Measurements from ENCODE around the gene PLA2G2E. TPM values are rescaled to one million over a fixed set of nuclear protein-coding genes. Genes with fewer than 3 reads are reported as not detected.
"Not testable (repeated sequence)": the region's sequence is repeated elsewhere in the genome, so short reads cannot be mapped to it uniquely, and the experiment has no call there.

The PLA2G2E gene
- total RNA-seq, 3 donors from 2014 or later (not counting 1 experiment from before 2014, with no cell fraction given) = not detected

DNA sequence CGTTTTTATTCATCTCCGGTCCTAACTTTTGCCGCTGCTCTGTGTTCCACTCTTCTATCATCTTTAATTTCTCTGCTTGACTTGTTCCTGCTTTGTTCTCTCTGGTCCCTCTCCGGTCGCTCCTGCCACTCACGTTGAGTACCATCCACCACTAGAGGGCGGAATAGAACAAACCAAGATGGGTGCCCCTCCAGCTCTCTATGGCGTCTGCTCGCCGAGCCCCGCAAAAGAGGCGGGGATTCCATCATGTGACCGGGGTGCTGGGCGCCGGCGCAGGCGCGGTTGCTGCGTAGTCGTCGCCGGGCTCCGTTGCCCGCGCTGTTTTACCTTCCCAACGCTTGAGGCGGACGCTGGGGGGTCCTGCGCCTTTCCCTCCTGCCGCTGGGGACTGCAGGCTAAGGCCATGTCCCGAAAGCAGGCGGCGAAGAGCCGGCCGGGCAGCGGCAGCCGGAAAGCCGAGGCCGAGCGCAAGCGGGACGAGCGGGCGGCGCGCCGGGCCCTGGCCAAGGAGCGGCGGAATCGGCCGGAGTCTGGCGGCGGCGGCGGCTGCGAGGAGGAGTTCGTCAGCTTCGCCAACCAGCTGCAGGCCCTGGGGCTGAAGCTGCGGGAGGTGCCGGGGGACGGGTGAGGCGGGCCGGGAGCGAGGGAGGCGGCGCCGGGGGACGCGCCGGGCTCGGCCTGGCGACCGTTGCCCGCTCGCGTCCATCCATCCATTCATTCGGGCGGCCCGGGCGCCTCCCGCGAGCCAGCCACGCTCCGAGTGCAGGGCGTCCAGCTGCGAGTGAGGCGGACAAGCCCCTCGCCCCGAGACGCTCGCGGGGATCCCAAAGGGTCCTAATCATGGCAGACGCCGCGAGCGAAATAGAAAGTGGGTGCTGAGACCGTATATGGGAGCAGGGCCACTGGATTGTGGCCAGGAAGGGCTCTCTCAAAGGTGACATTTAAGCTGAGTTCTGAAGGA is 41.0 kb downstream of the PLA2G2E start, which contains the start of gene OTUD3:
Gene OTUD3 (plus strand): TSS at position 285 of the 961 bp plus-strand sequence. CDS start 119 bp downstream, at position 404.
- Mint-ChIP-seq H3K4me1 (peaks cover 31 to 40% of the 10 kb centered on the region in 2 donors), H3K36me3 (no peaks in the 10 kb centered on the region), H3K4me3 (peak within 1 kb of the TSS; percentile 85), H3K9me3 (no peaks in the 10 kb centered on the region), H3K27me3 (ENCODE audit: low read depth in 2 of 2) (peaks cover 7 to 8% of the 10 kb centered on the region in 2 donors), H3K27ac (peak within 1 kb of the TSS; percentile 66 to 92)
- Histone ChIP-seq H3K9me3 (ENCODE audit: control insufficient read depth, insufficient read depth, low read length) (no peaks in the 10 kb centered on the region), H3K36me3 (ENCODE audit: control insufficient read depth, insufficient read depth, low read length) (no peaks in the 10 kb centered on the region), H3K27me3 (ENCODE audit: control insufficient read depth, insufficient read depth, low read length) (no peaks in the 10 kb centered on the region), H3K4me1 (ENCODE audit: control insufficient read depth, insufficient read depth, low read length) (peaks cover 10% of the 10 kb centered on the region), H3K4me3 (ENCODE audit: low read length) (peak within 1 kb of the TSS; percentile 76), H3K27ac (ENCODE audit: low read length) (peak within 1 kb of the TSS; percentile 70)
- peak; percentile 94 to 99 (median 97) for ATAC-seq
- WGBS (ENCODE audit: insufficient coverage) = under 1% methylated on average over 97 of the region's 97 CpGs
- intact Hi-C loops (cut with micrococcal nuclease) = no loop called here
- TF ChIP-seq, protein P1, sequence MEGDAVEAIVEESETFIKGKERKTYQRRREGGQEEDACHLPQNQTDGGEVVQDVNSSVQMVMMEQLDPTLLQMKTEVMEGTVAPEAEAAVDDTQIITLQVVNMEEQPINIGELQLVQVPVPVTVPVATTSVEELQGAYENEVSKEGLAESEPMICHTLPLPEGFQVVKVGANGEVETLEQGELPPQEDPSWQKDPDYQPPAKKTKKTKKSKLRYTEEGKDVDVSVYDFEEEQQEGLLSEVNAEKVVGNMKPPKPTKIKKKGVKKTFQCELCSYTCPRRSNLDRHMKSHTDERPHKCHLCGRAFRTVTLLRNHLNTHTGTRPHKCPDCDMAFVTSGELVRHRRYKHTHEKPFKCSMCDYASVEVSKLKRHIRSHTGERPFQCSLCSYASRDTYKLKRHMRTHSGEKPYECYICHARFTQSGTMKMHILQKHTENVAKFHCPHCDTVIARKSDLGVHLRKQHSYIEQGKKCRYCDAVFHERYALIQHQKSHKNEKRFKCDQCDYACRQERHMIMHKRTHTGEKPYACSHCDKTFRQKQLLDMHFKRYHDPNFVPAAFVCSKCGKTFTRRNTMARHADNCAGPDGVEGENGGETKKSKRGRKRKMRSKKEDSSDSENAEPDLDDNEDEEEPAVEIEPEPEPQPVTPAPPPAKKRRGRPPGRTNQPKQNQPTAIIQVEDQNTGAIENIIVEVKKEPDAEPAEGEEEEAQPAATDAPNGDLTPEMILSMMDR (IDR thresholded peaks at IDR 0.05) = peak; percentile 84
- DNase-seq = peak; percentile 93 to 99

DNA sequence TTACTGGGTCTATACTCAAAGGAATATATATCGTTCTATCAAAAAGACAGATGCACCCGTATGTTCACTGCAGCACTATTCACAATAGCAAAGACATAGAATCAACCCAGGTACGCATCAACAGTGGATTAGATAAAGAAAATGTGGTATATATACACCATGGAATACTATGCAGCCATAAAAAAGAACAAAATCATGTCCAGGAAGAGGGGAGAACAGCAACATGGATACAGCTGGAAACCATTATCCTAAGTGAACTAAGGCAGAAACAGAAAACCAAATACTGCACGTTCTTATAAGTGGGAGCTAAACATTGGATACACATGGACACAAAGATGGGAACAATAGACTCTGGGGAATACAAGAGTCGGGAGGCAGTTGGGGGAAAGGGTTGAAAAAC is 42.6 kb downstream of the PLA2G2E start:
- intact Hi-C loops (cut with micrococcal nuclease); H3K4me3 Mint-ChIP-seq; H3K9me3 Mint-ChIP-seq; H3K27ac Mint-ChIP-seq; H3K27ac ChIP-seq (ENCODE audit: low read length); H3K4me3 ChIP-seq (ENCODE audit: low read length); H3K4me1 ChIP-seq (ENCODE audit: control insufficient read depth, insufficient read depth, low read length); ATAC-seq; H3K27me3 ChIP-seq (ENCODE audit: control insufficient read depth, insufficient read depth, low read length); H3K36me3 Mint-ChIP-seq; H3K36me3 ChIP-seq (ENCODE audit: control insufficient read depth, insufficient read depth, low read length); DNase-seq; H3K9me3 ChIP-seq (ENCODE audit: control insufficient read depth, insufficient read depth, low read length): not testable (repeated sequence)
- Mint-ChIP-seq H3K4me1 (peaks cover 29 to 39% of the 10 kb centered on the region in 2 donors), H3K27me3 (ENCODE audit: low read depth in 2 of 2) (peaks cover 14 to 17% of the 10 kb centered on the region in 2 donors)
- WGBS (ENCODE audit: insufficient coverage) = 98% methylated on average over 4 of the region's 5 CpGs

DNA sequence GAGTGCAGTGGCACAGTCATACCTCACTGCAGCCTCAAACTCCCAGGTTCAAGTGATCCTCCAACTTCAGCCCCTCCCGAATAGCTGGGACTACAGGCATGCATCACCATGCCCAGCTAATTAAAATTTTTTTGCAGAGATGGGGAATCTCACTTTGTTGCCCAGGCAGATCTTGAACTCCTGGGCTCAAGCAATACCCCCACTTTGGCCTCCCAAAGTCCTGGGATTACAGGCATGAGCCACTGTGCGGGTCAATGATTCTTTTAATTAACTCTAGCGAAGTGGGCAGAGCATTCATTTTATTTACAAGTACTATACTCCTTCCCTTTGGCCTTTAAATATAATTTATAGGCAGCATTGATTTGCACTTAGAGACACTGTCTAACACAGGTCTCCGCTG is 43.8 kb downstream of the PLA2G2E start:
- H3K27ac Mint-ChIP-seq = no peak overlapping the region
- H3K9me3 Mint-ChIP-seq = no peaks in the 10 kb centered on the region
- peaks cover 17% of the 10 kb centered on the region in 2 donors for H3K27me3 Mint-ChIP-seq (ENCODE audit: low read depth in 2 of 2)
- DNase-seq (no peak), ATAC-seq (no peak)
- no peak overlapping the region for H3K4me3 ChIP-seq (ENCODE audit: low read length)
- H3K27ac ChIP-seq (ENCODE audit: low read length) = no peak overlapping the region
- H3K9me3 ChIP-seq (ENCODE audit: control insufficient read depth, insufficient read depth, low read length) = no peaks in the 10 kb centered on the region
- peaks cover 10% of the 10 kb centered on the region for H3K4me1 ChIP-seq (ENCODE audit: control insufficient read depth, insufficient read depth, low read length)
- 84% methylated on average over 4 of the region's 4 CpGs for WGBS (ENCODE audit: insufficient coverage)
- H3K4me1 Mint-ChIP-seq = peaks cover 23 to 27% of the 10 kb centered on the region in 2 donors
- TF ChIP-seq, protein P1 (IDR thresholded peaks at IDR 0.05) = no peak
- intact Hi-C loops (cut with micrococcal nuclease) = no loop called here
- no peaks in the 10 kb centered on the region for H3K27me3 ChIP-seq (ENCODE audit: control insufficient read depth, insufficient read depth, low read length)
- H3K36me3 Mint-ChIP-seq = no peaks in the 10 kb centered on the region
- no peak overlapping the region for H3K4me3 Mint-ChIP-seq
- no peaks in the 10 kb centered on the region for H3K36me3 ChIP-seq (ENCODE audit: control insufficient read depth, insufficient read depth, low read length)

DNA sequence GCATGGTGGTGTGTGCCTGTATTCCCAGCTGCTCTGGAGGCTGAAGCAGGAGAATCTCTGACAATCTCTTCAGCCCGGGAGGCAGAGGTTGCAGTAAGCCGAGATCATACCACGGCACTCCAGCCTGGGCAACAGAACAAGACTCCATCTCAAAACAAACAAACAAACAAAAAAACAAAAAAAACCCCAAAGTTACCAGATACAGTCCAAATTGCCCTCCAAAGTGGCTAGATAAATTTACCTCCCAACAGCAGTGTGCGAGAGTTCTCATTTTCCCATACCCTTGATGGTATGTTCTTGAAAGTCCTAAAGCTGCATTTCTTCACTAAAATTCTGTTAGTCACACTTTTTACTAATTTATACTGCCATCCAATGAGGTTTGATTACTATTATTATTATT is 44.2 kb downstream of the PLA2G2E start:
- no peaks in the 10 kb centered on the region for H3K36me3 Mint-ChIP-seq
- WGBS (ENCODE audit: insufficient coverage) = 96% methylated on average over 4 of the region's 4 CpGs
- H3K27me3 Mint-ChIP-seq (ENCODE audit: low read depth in 2 of 2) = peaks cover 17% of the 10 kb centered on the region in 2 donors
- H3K4me3 Mint-ChIP-seq = no peak overlapping the region
- Histone ChIP-seq H3K4me1 (ENCODE audit: control insufficient read depth, insufficient read depth, low read length) (peaks cover 10% of the 10 kb centered on the region), H3K9me3 (ENCODE audit: control insufficient read depth, insufficient read depth, low read length) (no peaks in the 10 kb centered on the region), H3K4me3 (ENCODE audit: low read length) (no peak overlapping the region), H3K27ac (ENCODE audit: low read length) (no peak overlapping the region), H3K27me3 (ENCODE audit: control insufficient read depth, insufficient read depth, low read length) (no peaks in the 10 kb centered on the region), H3K36me3 (ENCODE audit: control insufficient read depth, insufficient read depth, low read length) (no peaks in the 10 kb centered on the region)
- H3K4me1 Mint-ChIP-seq = peaks cover 19 to 23% of the 10 kb centered on the region in 2 donors
- intact Hi-C loops (cut with micrococcal nuclease) = no loop called here
- TF ChIP-seq, protein P1 (IDR thresholded peaks at IDR 0.05) = no peak
- ATAC-seq (no peak), DNase-seq (no peak)
- no peaks in the 10 kb centered on the region for H3K9me3 Mint-ChIP-seq
- H3K27ac Mint-ChIP-seq = no peak overlapping the region

Data from natural killer cell (primary cell).